Lung (tissue), 12 donors: ENCODE results near the gene STAT5A. TPM values are rescaled to one million over a fixed set of nuclear protein-coding genes. Genes with fewer than 3 reads are reported as not detected.
A peak's percentile ranks its signal among the peaks of the same experiment; 100 is the strongest.

Experiments
- ATAC-seq: fragments of 200-7000 bp; cut with Tn5 transposase; one replicate; pipeline ENCODE4 v1.9.1; 2020; ENCODE audit warnings: moderate number of reproducible peaks; ENCODE audit not compliant: insufficient read depth, low FRiP score
- DNase-seq, 3 donors: peaks; one replicate each; pipeline ENCODE4 v3.0.0-alpha.2; 2013 to 2017
- H3K27ac ChIP-seq, 2 donors: one replicate each; pipeline ENCODE4 v1.5.1; 2013; ENCODE audit warnings: mild to moderate bottlenecking in 2 of 2, moderate library complexity in 2 of 2, control low read depth in 1 of 2, inconsistent platforms in 1 of 2, low read depth in 1 of 2, low read length in 1 of 2
- H3K27me3 ChIP-seq, 3 donors: one replicate each; pipeline ENCODE4 v1.5.1; 2013; ENCODE audit warnings: low read length in 2 of 3; ENCODE audit not compliant: control insufficient read depth in 3 of 3, insufficient read depth in 3 of 3
- H3K36me3 ChIP-seq, 4 donors: one replicate each; pipeline ENCODE4 v1.5.1; 2013; ENCODE audit warnings: low read length in 4 of 4, mild to moderate bottlenecking in 1 of 4, moderate library complexity in 1 of 4; ENCODE audit not compliant: control insufficient read depth in 4 of 4, insufficient read depth in 4 of 4
- H3K4me1 ChIP-seq, 5 donors: one replicate each; pipeline ENCODE4 v1.5.1; 2013; ENCODE audit warnings: low read length in 5 of 5, mild to moderate bottlenecking in 2 of 5, moderate library complexity in 1 of 5; ENCODE audit not compliant: control insufficient read depth in 5 of 5, insufficient read depth in 5 of 5
- H3K4me3 ChIP-seq: one replicate; pipeline ENCODE4 v1.5.1; 2013; ENCODE audit warnings: mild to moderate bottlenecking, control low read depth, moderate library complexity
- H3K9ac ChIP-seq, 2 donors: one replicate each; pipeline ENCODE4 v1.5.1; 2013; ENCODE audit warnings: low read length in 2 of 2, control low read depth in 1 of 2; ENCODE audit not compliant: insufficient read depth in 1 of 2
- H3K9me3 ChIP-seq, 4 donors: one replicate each; pipeline ENCODE4 v1.5.1; 2013; ENCODE audit warnings: low read length in 3 of 4, mild to moderate bottlenecking in 1 of 4, moderate library complexity in 1 of 4; ENCODE audit not compliant: control insufficient read depth in 4 of 4, insufficient read depth in 3 of 4
- WGBS, 2 donors: extraction: QIAGEN DNeasy Blood & Tissue Kit; methylation state at CpG; one replicate each; pipeline ENCODE4 v1.1.7; 2013; 5-methylcytosine and 5-hydroxymethylcytosine counted together
- polyA plus RNA-seq, 2 donors: library from polyadenylated mRNA; stranded (reverse); fragments of 200-250 nt; gene quantifications; one replicate each; pipeline ENCODE4 v1.2.1, GENCODE V29; 2013
- total RNA-seq, 2 donors: library from RNA; depleted of rRNA in 1 of 2; stranded (reverse); fragments of >200 nt in 1 of 2; gene quantifications; one replicate each; pipeline ENCODE4 v1.2.1, GENCODE V29; 2014 to 2021
- TF ChIP-seq, protein P1 (sequence below): IDR thresholded peaks from 2 replicates; pipeline ENCODE4 v1.5.1; 2012; ENCODE audit warnings: mild to moderate bottlenecking; ENCODE audit errors: control extremely low read depth, extremely low read depth
- donor health status: control.
- donor health status: control.
- donor health status: Bipolar disorder and iron deficiency.
- donor health status: healthy.
- donor health status: DM: yes; HTN: yes; CAD: no.

Gene STAT5A
- total and polyA plus RNA-seq, 4 donors: 16.4 to 52.0 (median 31.8) TPM

DNA sequence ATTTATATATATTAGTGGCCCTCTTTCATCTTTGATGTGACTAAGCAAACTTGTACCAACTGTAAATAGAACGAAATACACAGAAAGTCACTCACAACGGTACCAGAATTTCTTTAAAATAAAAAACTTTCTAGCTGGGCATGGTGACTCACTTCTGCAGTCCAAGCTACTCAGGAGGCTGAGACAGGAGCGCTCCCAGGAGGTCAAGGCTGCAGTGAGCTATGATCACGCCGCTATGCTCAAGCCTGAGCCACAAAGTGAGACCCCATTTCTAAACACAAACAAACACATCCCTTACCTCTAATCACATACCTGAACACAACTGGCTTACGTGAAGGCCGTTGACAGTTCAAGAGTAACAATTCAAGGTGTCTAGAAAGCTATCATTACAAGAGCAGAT is 41.8 kb upstream of the STAT5A start:
- ATAC-seq (no peak), DNase-seq (no peak)
- no peak overlapping the region for H3K9ac ChIP-seq
- no peaks in the 10 kb centered on the region for H3K9me3 ChIP-seq
- no peak overlapping the region for H3K4me3 ChIP-seq
- peaks cover 0 to 22% (median 12%) of the 10 kb centered on the region in 5 donors for H3K4me1 ChIP-seq
- TF ChIP-seq, protein P1, sequence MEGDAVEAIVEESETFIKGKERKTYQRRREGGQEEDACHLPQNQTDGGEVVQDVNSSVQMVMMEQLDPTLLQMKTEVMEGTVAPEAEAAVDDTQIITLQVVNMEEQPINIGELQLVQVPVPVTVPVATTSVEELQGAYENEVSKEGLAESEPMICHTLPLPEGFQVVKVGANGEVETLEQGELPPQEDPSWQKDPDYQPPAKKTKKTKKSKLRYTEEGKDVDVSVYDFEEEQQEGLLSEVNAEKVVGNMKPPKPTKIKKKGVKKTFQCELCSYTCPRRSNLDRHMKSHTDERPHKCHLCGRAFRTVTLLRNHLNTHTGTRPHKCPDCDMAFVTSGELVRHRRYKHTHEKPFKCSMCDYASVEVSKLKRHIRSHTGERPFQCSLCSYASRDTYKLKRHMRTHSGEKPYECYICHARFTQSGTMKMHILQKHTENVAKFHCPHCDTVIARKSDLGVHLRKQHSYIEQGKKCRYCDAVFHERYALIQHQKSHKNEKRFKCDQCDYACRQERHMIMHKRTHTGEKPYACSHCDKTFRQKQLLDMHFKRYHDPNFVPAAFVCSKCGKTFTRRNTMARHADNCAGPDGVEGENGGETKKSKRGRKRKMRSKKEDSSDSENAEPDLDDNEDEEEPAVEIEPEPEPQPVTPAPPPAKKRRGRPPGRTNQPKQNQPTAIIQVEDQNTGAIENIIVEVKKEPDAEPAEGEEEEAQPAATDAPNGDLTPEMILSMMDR: no peak
- 65 to 67% methylated on average over 7 of the region's 7 CpGs for WGBS, 2 donors
- H3K27me3 ChIP-seq: no peaks in the 10 kb centered on the region
- peak overlapping the region in 1 of 2 donors; percentile 32 for H3K27ac ChIP-seq
- H3K36me3 ChIP-seq: peaks cover 0 to 1% (median 0%) of the 10 kb centered on the region in 4 donors

DNA sequence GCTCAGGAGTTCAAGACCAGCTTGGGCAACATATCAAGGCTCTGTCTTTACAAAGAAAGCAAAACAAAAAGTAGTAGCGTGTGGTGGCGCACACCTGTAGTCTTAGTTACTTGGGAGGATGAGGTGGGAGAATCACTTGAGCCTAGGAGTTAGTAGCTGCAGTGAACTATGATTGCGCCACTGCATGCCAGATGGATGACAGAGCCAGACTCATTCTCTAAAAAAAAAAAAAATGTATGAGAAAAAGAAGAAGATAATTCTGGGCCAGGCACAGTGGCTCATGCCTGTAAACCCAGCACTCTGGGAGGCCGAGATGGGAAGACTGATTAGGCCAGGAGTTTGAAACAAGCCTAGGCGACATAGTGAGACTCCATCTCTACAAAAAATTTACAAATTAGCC is 40.6 kb upstream of the STAT5A start:
- H3K27me3 ChIP-seq: no peaks in the 10 kb centered on the region
- H3K27ac ChIP-seq: peak overlapping the region in 1 of 2 donors; percentile 87
- WGBS, 2 donors: 85 to 94% methylated on average over 5 of the region's 5 CpGs
- DNase-seq (peak in 1 of 3 donors; percentile 14), ATAC-seq (no peak)
- H3K9ac ChIP-seq: peak overlapping the region in 1 of 2 donors; percentile 28
- peaks cover 0 to 1% (median 0%) of the 10 kb centered on the region in 4 donors for H3K36me3 ChIP-seq
- H3K9me3 ChIP-seq: no peaks in the 10 kb centered on the region
- H3K4me3 ChIP-seq: no peak overlapping the region
- H3K4me1 ChIP-seq: peaks cover 0 to 22% (median 11%) of the 10 kb centered on the region in 5 donors
- TF ChIP-seq, protein P1: no peak

DNA sequence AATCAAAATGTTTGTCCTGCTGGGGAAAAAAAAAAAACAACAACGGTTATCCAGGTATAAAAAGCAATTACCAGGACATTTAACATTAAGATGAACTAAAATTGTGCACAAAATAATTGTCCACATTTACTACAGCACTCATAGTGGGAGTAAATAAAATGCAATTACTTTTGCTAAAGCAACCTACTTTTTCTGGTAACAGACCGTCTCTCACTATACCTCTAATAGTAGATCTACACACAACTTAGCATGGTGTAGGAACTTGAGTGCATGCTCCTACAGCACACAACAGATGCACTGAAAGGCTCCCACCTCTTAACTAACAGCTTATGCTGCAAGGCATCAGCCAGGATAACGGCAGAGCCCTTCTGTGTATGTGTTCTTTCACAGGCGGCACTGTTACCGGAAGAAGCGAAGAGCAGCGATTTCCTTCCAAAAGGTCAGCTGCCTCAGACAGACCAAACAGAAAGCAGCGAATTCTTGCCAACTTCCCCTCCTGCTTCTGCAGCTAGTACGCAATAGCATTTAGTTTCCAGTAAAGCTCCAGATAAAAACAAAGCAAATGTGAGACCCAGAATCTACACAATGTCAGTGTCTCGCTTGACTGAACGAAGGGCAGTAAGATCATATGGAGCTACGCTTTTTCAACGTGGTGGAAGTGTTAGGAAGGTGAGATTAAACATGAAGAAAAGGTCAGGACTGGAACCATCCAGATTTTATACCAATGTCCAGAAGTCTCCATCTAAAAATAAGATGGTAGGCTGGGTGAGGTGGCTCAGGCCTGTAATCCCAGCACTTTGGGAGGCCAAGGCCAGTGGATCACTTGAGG is 39.7 kb upstream of the STAT5A start:
- WGBS, 2 donors: 13 to 25% methylated on average over 13 of the region's 13 CpGs

More for the DNA sequence above, 39.7 kb upstream of the STAT5A start:
- Histone ChIP-seq H3K27me3 (no peaks in the 10 kb centered on the region), H3K27ac (peak overlapping the region; percentile 93 to 98), H3K4me1 (peaks cover 0 to 27% (median 11%) of the 10 kb centered on the region in 5 donors), H3K9ac (peak overlapping the region in 1 of 2 donors; percentile 61), H3K9me3 (no peaks in the 10 kb centered on the region), H3K4me3 (no peak overlapping the region), H3K36me3 (peaks cover 0 to 1% (median 0%) of the 10 kb centered on the region in 4 donors)
- DNase-seq: peak; percentile 91 to 99 (median 97)
- TF ChIP-seq, protein P1: no peak
- ATAC-seq: peak; percentile 81
